GM21529 (cell line): ENCODE data around the gene RECK.
"Not testable (repeated sequence)": the region's sequence is repeated elsewhere in the genome, so short reads cannot be mapped to it uniquely, and the experiment has no call there.

ENCODE experiments used
- ATAC-seq: cut with Tn5 transposase; IDR thresholded peaks from one replicate; pipeline ENCODE4 v1.9.1; 2021; ENCODE audit not compliant: unreplicated experiment

RECK gene

GRCh38 chr9:36152741-36153438 is 116.2 kb downstream of the RECK start:
- ATAC-seq, result no peak

GRCh38 chr9:36153746-36154145 is 117.0 kb downstream of the RECK start:
- no peak for ATAC-seq

GRCh38 chr9:36154331-36154952 is 117.7 kb downstream of the RECK start:
- no peak for ATAC-seq

- no peak for ATAC-seq
Observed at GRCh38 chr9:36156116-36156515, 119.4 kb downstream of the RECK start.

GRCh38 chr9:36158122-36158521 is 121.4 kb downstream of the RECK start:
- no peak for ATAC-seq

GRCh38 chr9:36158917-36159316 is 122.2 kb downstream of the RECK start:
- ATAC-seq, result no peak

- ATAC-seq, result not testable (repeated sequence)
Observed at GRCh38 chr9:36159509-36159908, 122.8 kb downstream of the RECK start.

GRCh38 chr9:36160126-36160525 is 123.4 kb downstream of the RECK start:
- ATAC-seq, result not testable (repeated sequence)

- ATAC-seq, result no peak
Observed at GRCh38 chr9:36161187-36161586, 124.5 kb downstream of the RECK start.

GRCh38 chr9:36162211-36162738 is 125.6 kb downstream of the RECK start:
- ATAC-seq, result no peak

- ATAC-seq, result no peak
Observed at GRCh38 chr9:36163049-36163785, 126.5 kb downstream of the RECK start.

GRCh38 chr9:36163786-36164170 is 127.1 kb downstream of the RECK start:
- ATAC-seq, result no peak

GRCh38 chr9:36164372-36164771 is 127.7 kb downstream of the RECK start:
- no peak for ATAC-seq

- no peak for ATAC-seq
Observed at GRCh38 chr9:36164989-36165388, 128.3 kb downstream of the RECK start.

GRCh38 chr9:36165826-36166167 is 129.1 kb downstream of the RECK start:
- ATAC-seq, result no peak

GRCh38 chr9:36166168-36166927 is 129.6 kb downstream of the RECK start:
- ATAC-seq, result peak; percentile 86

GRCh38 chr9:36169166-36169565 is 132.5 kb downstream of the RECK start, which contains the start of gene CCIN:
Gene CCIN, plus strand, starts transcription at chr9:36169388. Its CDS starts 115 bp downstream, at chr9:36169503.
- no peak for ATAC-seq

GRCh38 chr9:36169708-36170107 is 133.0 kb downstream of the RECK start:
- no peak for ATAC-seq

- no peak for ATAC-seq
Observed at GRCh38 chr9:36170531-36170930, 133.8 kb downstream of the RECK start.

- no peak for ATAC-seq
Observed at GRCh38 chr9:36173861-36174260, 137.1 kb downstream of the RECK start.
